GM06990 (cell line): Measurements from ENCODE around the gene ARHGAP42.

Experiments
- DNase-seq: peaks from one replicate; pipeline ENCODE4 v3.0.0-alpha.2; 2011; ENCODE audit not compliant: insufficient read length; ENCODE audit errors: extremely low read depth
- H3K27me3 ChIP-seq: replicated peaks from 2 replicates; pipeline ENCODE4 v1.6.0; 2011; ENCODE audit warnings: low read length; ENCODE audit not compliant: control insufficient read depth, insufficient read depth
- H3K36me3 ChIP-seq: 2 replicates; pipeline ENCODE4 v1.5.1; 2011; ENCODE audit warnings: low read length; ENCODE audit not compliant: control insufficient read depth, insufficient read depth
- H3K4me3 ChIP-seq: replicated peaks from 2 replicates; pipeline ENCODE4 v1.5.1; 2011; ENCODE audit warnings: low read depth, mild to moderate bottlenecking, control low read depth, low read length
- TF ChIP-seq, protein P1 (sequence below): IDR thresholded peaks from 2 replicates; pipeline ENCODE4 v1.5.1; 2011; ENCODE audit warnings: low read length, control low read depth, mild to moderate bottlenecking, inconsistent platforms; ENCODE audit not compliant: insufficient read depth, poor library complexity, severe bottlenecking

Gene ARHGAP42

DNA sequence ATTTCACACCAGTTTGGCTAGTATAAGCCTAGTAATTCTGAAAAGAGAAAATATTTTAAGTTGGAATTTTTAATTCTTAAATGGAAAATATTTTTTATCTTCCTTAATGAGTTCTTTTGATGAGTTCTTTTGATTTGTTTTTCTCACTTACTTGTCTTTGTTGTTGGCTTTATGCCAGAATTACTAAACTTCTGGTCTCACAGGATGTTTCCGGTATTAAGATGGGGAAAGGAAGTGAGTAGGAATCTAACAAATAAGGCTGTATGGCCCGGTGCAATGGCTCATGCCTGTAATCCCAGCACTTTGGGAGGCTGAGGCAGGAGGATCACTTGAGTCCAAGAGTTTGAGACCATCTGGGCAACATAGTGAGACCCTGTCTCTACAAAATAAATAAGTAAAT, 106.4 kb downstream of the ARHGAP42 start:
- H3K4me3 ChIP-seq: no peak overlapping the region
- TF ChIP-seq, protein P1, sequence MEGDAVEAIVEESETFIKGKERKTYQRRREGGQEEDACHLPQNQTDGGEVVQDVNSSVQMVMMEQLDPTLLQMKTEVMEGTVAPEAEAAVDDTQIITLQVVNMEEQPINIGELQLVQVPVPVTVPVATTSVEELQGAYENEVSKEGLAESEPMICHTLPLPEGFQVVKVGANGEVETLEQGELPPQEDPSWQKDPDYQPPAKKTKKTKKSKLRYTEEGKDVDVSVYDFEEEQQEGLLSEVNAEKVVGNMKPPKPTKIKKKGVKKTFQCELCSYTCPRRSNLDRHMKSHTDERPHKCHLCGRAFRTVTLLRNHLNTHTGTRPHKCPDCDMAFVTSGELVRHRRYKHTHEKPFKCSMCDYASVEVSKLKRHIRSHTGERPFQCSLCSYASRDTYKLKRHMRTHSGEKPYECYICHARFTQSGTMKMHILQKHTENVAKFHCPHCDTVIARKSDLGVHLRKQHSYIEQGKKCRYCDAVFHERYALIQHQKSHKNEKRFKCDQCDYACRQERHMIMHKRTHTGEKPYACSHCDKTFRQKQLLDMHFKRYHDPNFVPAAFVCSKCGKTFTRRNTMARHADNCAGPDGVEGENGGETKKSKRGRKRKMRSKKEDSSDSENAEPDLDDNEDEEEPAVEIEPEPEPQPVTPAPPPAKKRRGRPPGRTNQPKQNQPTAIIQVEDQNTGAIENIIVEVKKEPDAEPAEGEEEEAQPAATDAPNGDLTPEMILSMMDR: no peak
- H3K36me3 ChIP-seq: no peaks in the 10 kb centered on the region
- DNase-seq: no peak
- no peaks in the 10 kb centered on the region for H3K27me3 ChIP-seq

DNA sequence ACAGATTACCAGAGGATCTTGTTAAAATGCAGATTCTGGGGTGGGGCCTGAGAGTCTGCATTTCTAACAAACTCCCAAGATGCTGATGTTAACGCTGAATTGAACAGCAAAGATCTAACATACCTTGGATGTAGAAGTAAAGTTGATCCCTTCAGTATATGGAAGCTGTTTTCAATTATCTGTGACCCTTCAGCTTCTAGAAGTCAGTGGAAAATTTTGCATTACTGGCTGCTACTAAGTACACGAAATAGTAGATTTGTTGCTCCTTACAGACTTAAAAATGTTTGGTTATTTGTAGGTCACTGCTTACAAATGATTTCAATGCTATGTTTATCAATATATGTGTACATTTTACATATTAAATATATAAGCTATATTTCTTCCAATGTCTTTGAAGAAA, 107.4 kb downstream of the ARHGAP42 start:
- Histone ChIP-seq H3K4me3 (no peak overlapping the region), H3K27me3 (no peaks in the 10 kb centered on the region), H3K36me3 (no peaks in the 10 kb centered on the region)
- no peak for DNase-seq
- TF ChIP-seq, protein P1: no peak

DNA sequence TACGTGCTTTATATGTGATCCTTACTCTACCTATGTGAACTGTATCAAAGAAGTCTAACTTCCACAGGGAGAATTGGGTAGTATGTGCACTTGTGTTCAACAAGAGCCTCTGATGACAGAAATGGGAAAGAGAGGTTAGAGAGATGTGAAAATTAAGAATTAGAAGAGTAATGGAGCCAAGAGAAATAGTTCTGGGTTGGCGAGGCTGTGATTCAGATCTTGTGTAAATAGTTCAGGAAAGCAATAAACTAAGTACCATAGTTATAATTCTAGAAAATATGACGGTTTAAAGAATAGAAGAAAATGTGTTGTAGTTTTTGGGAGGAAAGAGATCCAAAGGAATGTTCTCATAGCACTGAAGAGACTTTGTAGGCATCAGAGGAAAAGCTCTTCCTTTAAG, 112.4 kb downstream of the ARHGAP42 start:
- no peaks in the 10 kb centered on the region for H3K36me3 ChIP-seq
- no peak overlapping the region for H3K4me3 ChIP-seq
- no peak for DNase-seq
- TF ChIP-seq, protein P1: no peak
- no peaks in the 10 kb centered on the region for H3K27me3 ChIP-seq

DNA sequence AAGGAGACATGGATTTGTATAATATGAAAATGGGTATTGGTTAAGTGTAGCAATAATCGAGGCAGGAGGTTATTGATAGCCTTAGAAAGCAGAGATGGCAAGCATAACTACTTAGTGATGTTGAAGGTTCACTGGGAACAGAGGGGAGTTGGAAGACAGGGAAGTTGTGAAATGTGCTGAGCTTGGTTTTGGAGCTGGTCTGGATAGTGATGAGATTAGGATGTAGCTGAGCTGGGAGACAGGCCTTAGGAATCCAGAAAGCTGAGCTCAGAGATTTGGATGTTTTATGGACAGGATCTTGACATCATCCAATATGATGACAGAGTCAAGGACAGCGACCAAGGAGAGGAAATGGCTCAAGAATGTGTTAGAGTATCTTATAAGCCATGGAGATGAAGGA, 113.1 kb downstream of the ARHGAP42 start:
- TF ChIP-seq, protein P1: no peak
- H3K27me3 ChIP-seq: no peaks in the 10 kb centered on the region

DNA sequence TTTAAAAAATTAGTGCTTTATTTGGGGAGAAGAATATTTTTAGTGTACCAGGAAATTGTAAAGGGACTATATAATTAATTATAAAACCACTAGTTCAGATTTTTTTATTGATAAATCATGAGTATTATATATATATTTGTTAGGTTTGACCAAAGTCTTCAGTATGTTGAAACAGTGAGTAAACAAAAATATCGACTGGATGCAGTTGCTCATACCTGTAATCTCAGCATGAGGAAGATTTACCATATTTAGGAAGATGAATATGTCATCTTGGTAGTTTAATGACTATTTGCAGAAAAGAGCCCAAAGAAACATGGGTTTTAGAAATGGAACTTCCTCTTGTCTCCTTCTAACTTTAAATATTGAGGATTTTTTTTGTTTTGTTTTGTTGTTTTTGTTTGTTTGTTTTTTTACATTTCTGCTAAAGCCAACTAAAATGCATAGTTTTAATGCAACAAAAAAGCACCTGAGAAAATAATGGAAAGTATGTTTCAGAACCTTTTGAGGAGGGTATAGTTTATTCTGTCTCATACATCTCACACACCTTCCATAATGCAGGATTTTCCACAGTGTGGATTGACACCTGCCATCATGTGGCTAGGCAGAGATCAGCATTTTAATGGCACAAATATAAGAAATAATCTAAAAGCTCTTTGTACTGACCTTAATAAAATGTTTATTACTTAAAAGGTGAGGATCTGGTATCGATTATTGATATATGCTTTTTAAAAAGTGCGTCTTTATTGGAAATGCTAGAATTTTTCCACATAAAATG, 114.3 kb downstream of the ARHGAP42 start:
- no peak for DNase-seq
- no peaks in the 10 kb centered on the region for H3K36me3 ChIP-seq
- TF ChIP-seq, protein P1: no peak
- H3K4me3 ChIP-seq: no peak overlapping the region
- no peaks in the 10 kb centered on the region for H3K27me3 ChIP-seq

More for the DNA sequence above, 113.1 kb downstream of the ARHGAP42 start:
- Histone ChIP-seq H3K4me3 (no peak overlapping the region), H3K36me3 (no peaks in the 10 kb centered on the region)
- no peak for DNase-seq
